SU-DHL-6 (cell line): ENCODE measurements around the gene RRAGB.

Experiments used
- EZH2phosphoT487 ChIP-seq: fragments of 200-600 bp; sonication (generic), shearing (Covaris generic); conservative IDR thresholded peaks from 2 replicates; pipeline ENCODE4 v1.6.1; 2018; ENCODE audit warnings: mild to moderate bottlenecking, antibody characterized with exemption, low read length, moderate library complexity, mixed read lengths
- TF ChIP-seq, protein P1 (sequence below): fragments of 200-600 bp; sonication (generic); IDR thresholded peaks from one replicate; pipeline ENCODE4 v1.5.1; 2017; ENCODE audit warnings: antibody characterized with exemption, mild to moderate bottlenecking, low read length, moderate library complexity; ENCODE audit not compliant: insufficient read depth, poor library complexity, severe bottlenecking

DNA sequence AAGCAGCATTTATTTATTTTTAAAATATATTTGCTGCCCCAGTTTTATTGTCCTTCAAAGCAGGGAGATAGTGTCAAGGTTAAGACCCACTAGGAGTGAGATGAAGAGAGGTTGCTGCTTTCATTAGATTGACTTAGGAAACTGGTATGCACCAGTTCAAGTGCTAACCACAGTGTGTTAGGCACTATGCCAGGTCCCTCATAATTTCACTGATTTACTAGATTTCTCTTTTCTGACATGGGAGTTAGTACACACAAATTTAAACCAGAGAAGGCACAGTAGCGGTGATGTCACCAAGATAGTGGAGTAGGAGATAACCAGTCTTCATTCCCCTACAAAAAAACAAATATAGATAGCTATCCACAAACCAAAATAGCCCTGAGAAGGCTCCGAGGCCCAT lies 14.3 kb downstream of the RRAGB start:
- TF ChIP-seq, protein P1, sequence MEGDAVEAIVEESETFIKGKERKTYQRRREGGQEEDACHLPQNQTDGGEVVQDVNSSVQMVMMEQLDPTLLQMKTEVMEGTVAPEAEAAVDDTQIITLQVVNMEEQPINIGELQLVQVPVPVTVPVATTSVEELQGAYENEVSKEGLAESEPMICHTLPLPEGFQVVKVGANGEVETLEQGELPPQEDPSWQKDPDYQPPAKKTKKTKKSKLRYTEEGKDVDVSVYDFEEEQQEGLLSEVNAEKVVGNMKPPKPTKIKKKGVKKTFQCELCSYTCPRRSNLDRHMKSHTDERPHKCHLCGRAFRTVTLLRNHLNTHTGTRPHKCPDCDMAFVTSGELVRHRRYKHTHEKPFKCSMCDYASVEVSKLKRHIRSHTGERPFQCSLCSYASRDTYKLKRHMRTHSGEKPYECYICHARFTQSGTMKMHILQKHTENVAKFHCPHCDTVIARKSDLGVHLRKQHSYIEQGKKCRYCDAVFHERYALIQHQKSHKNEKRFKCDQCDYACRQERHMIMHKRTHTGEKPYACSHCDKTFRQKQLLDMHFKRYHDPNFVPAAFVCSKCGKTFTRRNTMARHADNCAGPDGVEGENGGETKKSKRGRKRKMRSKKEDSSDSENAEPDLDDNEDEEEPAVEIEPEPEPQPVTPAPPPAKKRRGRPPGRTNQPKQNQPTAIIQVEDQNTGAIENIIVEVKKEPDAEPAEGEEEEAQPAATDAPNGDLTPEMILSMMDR: no peak
- no peak for TF ChIP-seq EZH2phosphoT487
